Neural progenitor cell (in vitro differentiated cells): ENCODE data around the gene FAM13C. TPM values are rescaled to one million over a fixed set of nuclear protein-coding genes. Genes with fewer than 3 reads are reported as not detected.

Experiments
- DNase-seq: peaks from one replicate; pipeline ENCODE4 v3.0.0-alpha.2; 2016; ENCODE audit warnings: low spot score
- H2AFZ ChIP-seq: fragments of 200-600 bp; sonication (generic); replicated peaks from 2 replicates; pipeline ENCODE4 v1.6.1; 2016; ENCODE audit warnings: antibody characterized with exemption
- H3F3A ChIP-seq: fragments of 200-600 bp; sonication (generic); 2 replicates; pipeline ENCODE4 v1.6.1; 2016; ENCODE audit warnings: antibody characterized with exemption, low read depth
- H3K27ac ChIP-seq: fragments of 200-600 bp; sonication (generic); 2 replicates; pipeline ENCODE4 v1.5.1; 2016; ENCODE audit warnings: mild to moderate bottlenecking
- H3K27me3 ChIP-seq: fragments of 200-600 bp; sonication (generic); 2 replicates; pipeline ENCODE4 v1.6.1; 2016; ENCODE audit warnings: mild to moderate bottlenecking, moderate library complexity
- H3K36me3 ChIP-seq: fragments of 200-600 bp; sonication (generic); 2 replicates; pipeline ENCODE4 v1.5.1; 2016
- H3K4me1 ChIP-seq: fragments of 200-600 bp; sonication (generic); 2 replicates; pipeline ENCODE4 v1.6.1; 2016; ENCODE audit warnings: mixed run types
- H3K4me2 ChIP-seq: fragments of 200-600 bp; sonication (generic); 2 replicates; pipeline ENCODE4 v1.6.1; 2016
- H3K4me3 ChIP-seq: fragments of 200-600 bp; sonication (generic); 2 replicates; pipeline ENCODE4 v1.5.1; 2016
- H3K79me2 ChIP-seq: fragments of 200-600 bp; sonication (generic); 2 replicates; pipeline ENCODE4 v1.6.1; 2016; ENCODE audit warnings: low read depth
- H3K9ac ChIP-seq: fragments of 200-600 bp; sonication (generic); 2 replicates; pipeline ENCODE4 v1.6.1; 2016
- H3K9me3 ChIP-seq: fragments of 200-600 bp; sonication (generic); 2 replicates; pipeline ENCODE4 v1.5.1; 2016; ENCODE audit warnings: low read depth
- H4K20me1 ChIP-seq: fragments of 200-600 bp; sonication (generic); 2 replicates; pipeline ENCODE4 v1.6.1; 2016; ENCODE audit warnings: low read depth
- H3K27ac Mint-ChIP-seq: 3 replicates; pipeline ENCODE4 v1.8.0; 2021; ENCODE audit warnings: mixed read lengths
- H3K27me3 Mint-ChIP-seq: 2 replicates; pipeline ENCODE4 v1.8.0; 2022; ENCODE audit warnings: low read depth, mild to moderate bottlenecking, inconsistent platforms, moderate library complexity, mixed read lengths; ENCODE audit not compliant: insufficient read depth
- H3K36me3 Mint-ChIP-seq: 3 replicates; pipeline ENCODE4 v1.8.0; 2021; ENCODE audit warnings: mixed read lengths
- H3K4me1 Mint-ChIP-seq: 3 replicates; pipeline ENCODE4 v1.8.0; 2021; ENCODE audit warnings: mixed read lengths
- H3K4me3 Mint-ChIP-seq: 3 replicates; pipeline ENCODE4 v1.8.0; 2021; ENCODE audit warnings: mild to moderate bottlenecking, moderate library complexity, mixed read lengths
- H3K9me3 Mint-ChIP-seq: 3 replicates; pipeline ENCODE4 v1.8.0; 2020; ENCODE audit warnings: mixed read lengths
- EZH2 ChIP-seq: fragments of 200-600 bp; sonication (generic); IDR thresholded peaks from 2 replicates; pipeline ENCODE4 v1.6.1; 2017; ENCODE audit warnings: antibody characterized with exemption, mild to moderate bottlenecking, moderate library complexity
- EZH2phosphoT487 ChIP-seq: fragments of 200-600 bp; sonication (generic); IDR thresholded peaks from 2 replicates; pipeline ENCODE4 v1.6.1; 2017; ENCODE audit warnings: antibody characterized with exemption
- total RNA-seq: library from RNA; depleted of rRNA; stranded (reverse); fragments of >200 nt; gene quantifications from 2 replicates; pipeline ENCODE4 v1.2.3, GENCODE V29; 2015; ENCODE audit warnings: low replicate concordance
- TF ChIP-seq, protein P1 (sequence below): fragments of 200-600 bp; sonication (generic); IDR thresholded peaks from 2 replicates; pipeline ENCODE4 v1.5.1; 2017; ENCODE audit warnings: antibody characterized with exemption, mild to moderate bottlenecking

Gene FAM13C
- total RNA-seq, 1 donor from 2014 or later: 3.1 TPM

- Mint-ChIP-seq H3K36me3 (no peaks in the 10 kb centered on the region), H3K9me3 (no peaks in the 10 kb centered on the region), H3K4me3 (no peak overlapping the region), H3K27me3 (no peaks in the 10 kb centered on the region), H3K4me1 (peaks cover 7% of the 10 kb centered on the region), H3K27ac (no peak overlapping the region)
- TF ChIP-seq, protein P1, sequence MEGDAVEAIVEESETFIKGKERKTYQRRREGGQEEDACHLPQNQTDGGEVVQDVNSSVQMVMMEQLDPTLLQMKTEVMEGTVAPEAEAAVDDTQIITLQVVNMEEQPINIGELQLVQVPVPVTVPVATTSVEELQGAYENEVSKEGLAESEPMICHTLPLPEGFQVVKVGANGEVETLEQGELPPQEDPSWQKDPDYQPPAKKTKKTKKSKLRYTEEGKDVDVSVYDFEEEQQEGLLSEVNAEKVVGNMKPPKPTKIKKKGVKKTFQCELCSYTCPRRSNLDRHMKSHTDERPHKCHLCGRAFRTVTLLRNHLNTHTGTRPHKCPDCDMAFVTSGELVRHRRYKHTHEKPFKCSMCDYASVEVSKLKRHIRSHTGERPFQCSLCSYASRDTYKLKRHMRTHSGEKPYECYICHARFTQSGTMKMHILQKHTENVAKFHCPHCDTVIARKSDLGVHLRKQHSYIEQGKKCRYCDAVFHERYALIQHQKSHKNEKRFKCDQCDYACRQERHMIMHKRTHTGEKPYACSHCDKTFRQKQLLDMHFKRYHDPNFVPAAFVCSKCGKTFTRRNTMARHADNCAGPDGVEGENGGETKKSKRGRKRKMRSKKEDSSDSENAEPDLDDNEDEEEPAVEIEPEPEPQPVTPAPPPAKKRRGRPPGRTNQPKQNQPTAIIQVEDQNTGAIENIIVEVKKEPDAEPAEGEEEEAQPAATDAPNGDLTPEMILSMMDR: no peak
- TF ChIP-seq EZH2: no peak
- TF ChIP-seq EZH2phosphoT487: no peak
- H3K79me2 ChIP-seq: no peaks in the 10 kb centered on the region
- H3K27me3 ChIP-seq: no peaks in the 10 kb centered on the region
- peaks cover 7% of the 10 kb centered on the region for H3K4me1 ChIP-seq
- no peaks in the 10 kb centered on the region for H4K20me1 ChIP-seq
- H3K36me3 ChIP-seq: no peaks in the 10 kb centered on the region
- H2AFZ ChIP-seq: no peak overlapping the region
- H3F3A ChIP-seq: no peaks in the 10 kb centered on the region
- H3K9ac ChIP-seq: no peak overlapping the region
- H3K27ac ChIP-seq: no peak overlapping the region
- DNase-seq: no peak
- no peak overlapping the region for H3K4me3 ChIP-seq
- no peaks in the 10 kb centered on the region for H3K9me3 ChIP-seq
- no peak overlapping the region for H3K4me2 ChIP-seq
Observed at GRCh38 chr10:59281861-59282260, 80.5 kb downstream of the FAM13C start.

GRCh38 chr10:59279991-59280505 lies 82.3 kb downstream of the FAM13C start:
- no peaks in the 10 kb centered on the region for H3K27me3 Mint-ChIP-seq
- Histone ChIP-seq H3K9me3 (no peaks in the 10 kb centered on the region), H3K79me2 (no peaks in the 10 kb centered on the region), H2AFZ (no peak overlapping the region), H3K36me3 (no peaks in the 10 kb centered on the region), H3K4me1 (peaks cover 7% of the 10 kb centered on the region), H3K27me3 (no peaks in the 10 kb centered on the region), H3K27ac (no peak overlapping the region), H3F3A (no peaks in the 10 kb centered on the region), H3K4me3 (no peak overlapping the region), H3K4me2 (no peak overlapping the region), H4K20me1 (no peaks in the 10 kb centered on the region), H3K9ac (no peak overlapping the region)
- DNase-seq: no peak
- H3K4me1 Mint-ChIP-seq: peaks cover 7% of the 10 kb centered on the region
- no peak overlapping the region for H3K4me3 Mint-ChIP-seq
- H3K27ac Mint-ChIP-seq: no peak overlapping the region
- no peaks in the 10 kb centered on the region for H3K36me3 Mint-ChIP-seq
- TF ChIP-seq, protein P1: no peak
- TF ChIP-seq EZH2 (no peak), EZH2phosphoT487 (no peak)
- H3K9me3 Mint-ChIP-seq: no peaks in the 10 kb centered on the region

GRCh38 chr10:59279476-59279875 lies 82.9 kb downstream of the FAM13C start:
- H3K36me3 Mint-ChIP-seq: no peaks in the 10 kb centered on the region
- H3K9ac ChIP-seq: no peak overlapping the region
- no peaks in the 10 kb centered on the region for H3K27me3 Mint-ChIP-seq
- H3K27ac Mint-ChIP-seq: no peak overlapping the region
- no peak overlapping the region for H3K4me3 Mint-ChIP-seq
- H3K4me2 ChIP-seq: no peak overlapping the region
- peaks cover 7% of the 10 kb centered on the region for H3K4me1 Mint-ChIP-seq
- no peak overlapping the region for H2AFZ ChIP-seq
- no peaks in the 10 kb centered on the region for H3K9me3 Mint-ChIP-seq
- H3K27me3 ChIP-seq: no peaks in the 10 kb centered on the region
- H3K79me2 ChIP-seq: no peaks in the 10 kb centered on the region
- no peak for DNase-seq
- peaks cover 7% of the 10 kb centered on the region for H3K4me1 ChIP-seq
- no peak overlapping the region for H3K27ac ChIP-seq
- no peaks in the 10 kb centered on the region for H3K36me3 ChIP-seq
- TF ChIP-seq EZH2 (no peak), EZH2phosphoT487 (no peak)
- H3K9me3 ChIP-seq: no peaks in the 10 kb centered on the region
- H3F3A ChIP-seq: no peaks in the 10 kb centered on the region
- no peak overlapping the region for H3K4me3 ChIP-seq
- H4K20me1 ChIP-seq: no peaks in the 10 kb centered on the region

- H3K36me3 Mint-ChIP-seq: no peaks in the 10 kb centered on the region
- H3K4me1 ChIP-seq: no peaks in the 10 kb centered on the region
- H3K4me2 ChIP-seq: no peak overlapping the region
- no peak overlapping the region for H3K4me3 ChIP-seq
- no peaks in the 10 kb centered on the region for H3F3A ChIP-seq
- no peak overlapping the region for H2AFZ ChIP-seq
- DNase-seq: no peak
- TF ChIP-seq EZH2phosphoT487: no peak
- no peak for TF ChIP-seq EZH2
- TF ChIP-seq, protein P1: no peak
- H3K4me1 Mint-ChIP-seq: no peaks in the 10 kb centered on the region
- H3K27me3 ChIP-seq: no peaks in the 10 kb centered on the region
- no peak overlapping the region for H3K9ac ChIP-seq
- H3K79me2 ChIP-seq: no peaks in the 10 kb centered on the region
- no peak overlapping the region for H3K27ac ChIP-seq
- no peaks in the 10 kb centered on the region for H3K9me3 ChIP-seq
- no peaks in the 10 kb centered on the region for H3K36me3 ChIP-seq
- H3K27ac Mint-ChIP-seq: no peak overlapping the region
- H3K27me3 Mint-ChIP-seq: no peaks in the 10 kb centered on the region
- H3K4me3 Mint-ChIP-seq: no peak overlapping the region
- H3K9me3 Mint-ChIP-seq: no peaks in the 10 kb centered on the region
- H4K20me1 ChIP-seq: no peaks in the 10 kb centered on the region
Observed at GRCh38 chr10:59276919-59277318, 85.4 kb downstream of the FAM13C start.
